ENCODE measurements around the gene P2RY2. TPM values are rescaled to one million over a fixed set of nuclear protein-coding genes. Genes with fewer than 3 reads are reported as not detected.
A peak's percentile ranks its signal among the peaks of the same experiment; 100 is the strongest.

The P2RY2 gene
- total RNA-seq, 4 donors from 2014 or later: 36.2 to 50.3 (median 43.8) TPM

DNA sequence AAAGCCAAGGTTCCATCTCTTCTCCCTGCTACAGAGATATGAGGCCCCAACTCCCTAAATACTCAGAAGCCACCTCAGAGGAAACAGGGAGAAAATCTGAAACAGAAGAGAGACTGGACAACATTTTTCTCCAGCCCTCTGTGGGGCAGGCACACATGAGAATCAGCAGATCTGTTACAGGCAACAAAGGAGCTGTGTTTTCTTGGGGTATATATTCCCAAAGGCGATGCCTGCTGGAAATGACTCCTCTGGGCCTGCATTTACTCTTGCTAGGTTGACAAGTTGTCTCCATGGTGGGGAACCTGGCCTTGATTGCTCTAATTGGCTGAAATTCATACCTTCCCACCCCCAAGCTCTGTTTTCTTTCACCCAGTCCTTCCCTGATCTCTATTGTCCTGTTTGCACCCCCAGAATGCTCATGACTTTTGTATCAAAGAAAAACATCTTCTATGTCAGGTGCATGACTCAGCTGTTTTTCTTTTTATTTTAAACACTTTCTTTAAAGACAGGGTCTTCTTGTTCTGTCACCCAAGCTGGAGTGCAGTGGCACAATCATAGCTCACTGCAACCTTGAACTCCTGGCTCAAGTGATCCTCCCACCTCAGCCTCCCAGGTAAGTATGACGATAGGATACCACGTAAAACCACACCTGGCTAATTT lies 30.6 kb downstream of the P2RY2 start:
- no peak overlapping the region for H3K27ac ChIP-seq
- no peaks in the 10 kb centered on the region for H3K9me3 ChIP-seq
- no peaks in the 10 kb centered on the region for H3K27me3 ChIP-seq
- TF ChIP-seq POLR2A (IDR thresholded peaks at IDR 0.05): no peak
- TF ChIP-seq, protein P1, sequence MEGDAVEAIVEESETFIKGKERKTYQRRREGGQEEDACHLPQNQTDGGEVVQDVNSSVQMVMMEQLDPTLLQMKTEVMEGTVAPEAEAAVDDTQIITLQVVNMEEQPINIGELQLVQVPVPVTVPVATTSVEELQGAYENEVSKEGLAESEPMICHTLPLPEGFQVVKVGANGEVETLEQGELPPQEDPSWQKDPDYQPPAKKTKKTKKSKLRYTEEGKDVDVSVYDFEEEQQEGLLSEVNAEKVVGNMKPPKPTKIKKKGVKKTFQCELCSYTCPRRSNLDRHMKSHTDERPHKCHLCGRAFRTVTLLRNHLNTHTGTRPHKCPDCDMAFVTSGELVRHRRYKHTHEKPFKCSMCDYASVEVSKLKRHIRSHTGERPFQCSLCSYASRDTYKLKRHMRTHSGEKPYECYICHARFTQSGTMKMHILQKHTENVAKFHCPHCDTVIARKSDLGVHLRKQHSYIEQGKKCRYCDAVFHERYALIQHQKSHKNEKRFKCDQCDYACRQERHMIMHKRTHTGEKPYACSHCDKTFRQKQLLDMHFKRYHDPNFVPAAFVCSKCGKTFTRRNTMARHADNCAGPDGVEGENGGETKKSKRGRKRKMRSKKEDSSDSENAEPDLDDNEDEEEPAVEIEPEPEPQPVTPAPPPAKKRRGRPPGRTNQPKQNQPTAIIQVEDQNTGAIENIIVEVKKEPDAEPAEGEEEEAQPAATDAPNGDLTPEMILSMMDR (IDR thresholded peaks at IDR 0.05): no peak
- DNase-seq: no peak
- H3K4me3 ChIP-seq: no peak overlapping the region
- H3K36me3 ChIP-seq: peaks cover 0 to 3% (median 0%) of the 10 kb centered on the region in 3 donors
- no peaks in the 10 kb centered on the region for H3K4me1 ChIP-seq
- intact Hi-C loops (cut with DNase I): no loop called here
- WGBS, 2 donors: 100% methylated on average over 3 of the region's 3 CpGs

DNA sequence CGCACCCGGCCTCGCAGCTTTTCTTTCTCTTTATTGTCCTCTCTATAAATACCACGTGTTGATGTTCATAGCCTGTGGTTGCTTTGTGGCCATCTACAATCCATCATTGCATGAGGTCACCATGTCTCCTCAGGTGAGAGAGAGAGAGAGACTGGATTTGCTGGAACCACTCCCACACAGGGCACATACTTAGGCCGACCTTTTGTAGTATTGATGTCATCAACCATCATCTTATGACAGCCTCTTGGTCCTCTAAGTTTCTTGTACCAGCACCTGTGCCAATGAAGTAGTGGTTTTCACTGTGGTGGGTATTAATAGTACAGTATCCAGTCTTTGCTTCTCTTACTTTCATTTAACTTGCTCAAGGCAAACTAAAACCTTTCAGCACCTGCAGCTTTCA lies 31.2 kb downstream of the P2RY2 start:
- no peak overlapping the region for H3K27ac ChIP-seq
- WGBS, 2 donors: 75 to 83% methylated on average over 5 of the region's 5 CpGs
- intact Hi-C loops (cut with DNase I): no loop called here

DNA sequence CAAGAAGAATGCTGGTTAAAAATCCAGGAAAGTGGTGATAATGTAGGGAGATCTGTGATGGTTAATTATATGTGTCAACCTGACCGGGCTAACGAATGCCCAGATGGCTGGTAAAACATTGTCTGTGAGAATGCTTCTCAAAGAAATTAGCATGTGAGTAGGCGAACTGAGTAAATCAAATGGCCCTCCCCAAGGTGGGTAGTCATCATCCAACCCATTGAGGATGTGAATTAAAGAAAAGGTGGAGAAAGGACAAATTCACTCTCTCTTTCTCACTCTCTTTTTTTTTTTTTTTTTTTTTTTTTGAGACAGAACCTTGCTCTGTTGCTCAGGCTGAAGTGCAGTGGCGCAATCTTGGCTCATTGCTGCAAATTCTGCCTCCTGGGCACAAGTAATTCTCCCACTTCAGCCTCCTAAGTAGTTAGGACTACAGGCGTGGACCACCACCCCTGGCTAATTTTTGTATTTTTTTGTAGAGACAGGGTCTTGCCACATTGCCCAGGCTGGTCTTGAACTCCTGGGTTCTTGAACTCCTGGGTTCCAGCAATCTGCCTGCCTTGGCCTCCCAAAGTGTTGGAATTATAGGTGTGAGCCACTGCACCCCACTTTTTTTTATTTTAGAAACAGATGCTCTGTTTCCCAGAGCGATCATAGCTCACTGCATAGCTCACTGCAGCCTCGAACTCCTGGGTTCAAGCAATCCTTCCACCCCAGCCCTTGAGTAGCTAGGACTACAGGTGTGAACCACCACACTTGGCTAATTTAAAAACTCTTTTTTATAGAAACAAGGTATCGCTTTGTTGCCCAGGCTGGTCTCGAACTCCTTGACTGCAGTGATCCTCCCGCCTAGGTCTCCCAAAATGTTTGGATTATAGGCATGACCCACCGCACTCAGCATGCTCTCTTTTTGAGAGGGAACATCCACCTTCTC lies 32.0 kb downstream of the P2RY2 start:
- no peak overlapping the region for H3K27ac ChIP-seq
- DNase-seq: no peak
- TF ChIP-seq, protein P1 (IDR thresholded peaks at IDR 0.05): no peak
- no peak for TF ChIP-seq POLR2A (IDR thresholded peaks at IDR 0.05)
- no peak overlapping the region for H3K4me3 ChIP-seq
- no peaks in the 10 kb centered on the region for H3K9me3 ChIP-seq
- WGBS, 2 donors: 86 to 92% methylated on average over 11 of the region's 11 CpGs
- H3K4me1 ChIP-seq: no peaks in the 10 kb centered on the region
- intact Hi-C loops (cut with DNase I): no loop called here
- H3K36me3 ChIP-seq: no peaks in the 10 kb centered on the region
- H3K27me3 ChIP-seq: no peaks in the 10 kb centered on the region

More for the DNA sequence above, 31.2 kb downstream of the P2RY2 start:
- DNase-seq: no peak
- no peaks in the 10 kb centered on the region for H3K27me3 ChIP-seq
- no peaks in the 10 kb centered on the region for H3K4me1 ChIP-seq
- no peak for TF ChIP-seq POLR2A (IDR thresholded peaks at IDR 0.05)
- TF ChIP-seq, protein P1 (IDR thresholded peaks at IDR 0.05): no peak
- no peak overlapping the region for H3K4me3 ChIP-seq
- H3K36me3 ChIP-seq: no peaks in the 10 kb centered on the region
- H3K9me3 ChIP-seq: no peaks in the 10 kb centered on the region

DNA sequence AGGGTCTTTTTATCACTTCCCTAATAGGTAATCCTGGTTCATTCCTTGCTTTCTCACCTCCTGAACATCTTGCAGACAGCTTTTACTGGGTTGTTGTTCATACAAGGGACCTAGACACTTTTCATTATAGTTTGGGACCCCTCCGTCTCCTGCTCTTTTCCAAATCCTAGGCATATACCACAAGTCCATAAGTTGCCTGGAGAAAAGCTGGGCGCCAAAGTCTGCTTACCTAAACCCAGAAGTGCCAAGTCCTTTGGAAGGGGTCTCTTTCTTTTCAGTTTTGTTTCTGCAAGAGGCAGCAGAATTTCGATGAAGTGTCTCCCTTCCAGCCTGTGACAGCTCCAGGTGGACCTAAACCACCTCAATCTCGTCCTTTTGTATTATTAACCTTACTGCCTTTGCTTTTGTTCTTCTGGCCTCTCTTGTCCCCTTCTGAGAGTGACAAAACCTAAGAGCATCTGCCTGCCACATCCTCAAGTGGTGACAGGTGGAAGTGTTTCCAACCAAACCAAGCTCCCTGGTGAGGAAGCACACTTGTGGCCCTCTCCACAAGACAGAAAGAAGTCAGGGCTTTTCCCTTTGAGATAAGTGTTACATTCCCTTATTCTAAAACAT lies 34.6 kb downstream of the P2RY2 start:
- Histone ChIP-seq H3K27ac (no peak overlapping the region), H3K36me3 (no peaks in the 10 kb centered on the region), H3K9me3 (no peaks in the 10 kb centered on the region), H3K27me3 (no peaks in the 10 kb centered on the region), H3K4me3 (no peak overlapping the region), H3K4me1 (peaks cover 0 to 6% (median 4%) of the 10 kb centered on the region in 3 donors)
- intact Hi-C loops (cut with DNase I): no loop called here
- TF ChIP-seq POLR2A (IDR thresholded peaks at IDR 0.05): no peak
- TF ChIP-seq, protein P1 (IDR thresholded peaks at IDR 0.05): peak in 1 of 6 experiments; percentile 23
- DNase-seq: no peak
- 82 to 90% methylated on average over 4 of the region's 4 CpGs for WGBS, 2 donors

Data from esophagus squamous epithelium (tissue), 5 donors.